Epithelial cell of esophagus (primary cell): ENCODE measurements around the gene F7.

Experiments
- DNase-seq: peaks from one replicate; pipeline ENCODE4 v3.0.0; 2010; ENCODE audit warnings: low read depth
- H3K4me3 ChIP-seq: 2 replicates; pipeline ENCODE4 v1.5.1; 2011; ENCODE audit warnings: mild to moderate bottlenecking, low read length, control low read depth
- TF ChIP-seq, protein P1 (sequence below): IDR thresholded peaks from 2 replicates; pipeline ENCODE4 v1.5.1; 2011; ENCODE audit warnings: low read depth, mild to moderate bottlenecking, low read length, control low read depth, inconsistent platforms; ENCODE audit not compliant: insufficient read depth; ENCODE audit errors: missing control alignments

F7 gene

DNA sequence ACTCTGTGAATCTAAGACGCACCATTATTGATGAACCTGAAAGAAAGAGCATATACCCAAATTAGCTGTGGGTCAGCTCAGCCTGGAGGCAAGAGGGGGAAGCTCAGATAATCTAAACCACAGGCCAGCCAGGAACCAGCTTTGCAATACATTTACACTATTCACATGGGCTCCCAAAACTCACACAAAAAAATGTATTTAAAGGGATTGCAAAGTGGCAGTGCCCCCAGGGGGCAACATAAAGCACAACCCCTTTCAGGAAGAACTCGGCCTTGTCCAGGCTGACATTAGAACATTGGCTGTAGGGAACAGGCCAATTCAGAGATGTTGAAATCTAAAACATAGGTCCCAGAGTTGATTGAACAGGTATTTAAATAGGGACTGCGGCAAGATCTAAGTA, 49.6 kb downstream of the F7 start:
- TF ChIP-seq, protein P1, sequence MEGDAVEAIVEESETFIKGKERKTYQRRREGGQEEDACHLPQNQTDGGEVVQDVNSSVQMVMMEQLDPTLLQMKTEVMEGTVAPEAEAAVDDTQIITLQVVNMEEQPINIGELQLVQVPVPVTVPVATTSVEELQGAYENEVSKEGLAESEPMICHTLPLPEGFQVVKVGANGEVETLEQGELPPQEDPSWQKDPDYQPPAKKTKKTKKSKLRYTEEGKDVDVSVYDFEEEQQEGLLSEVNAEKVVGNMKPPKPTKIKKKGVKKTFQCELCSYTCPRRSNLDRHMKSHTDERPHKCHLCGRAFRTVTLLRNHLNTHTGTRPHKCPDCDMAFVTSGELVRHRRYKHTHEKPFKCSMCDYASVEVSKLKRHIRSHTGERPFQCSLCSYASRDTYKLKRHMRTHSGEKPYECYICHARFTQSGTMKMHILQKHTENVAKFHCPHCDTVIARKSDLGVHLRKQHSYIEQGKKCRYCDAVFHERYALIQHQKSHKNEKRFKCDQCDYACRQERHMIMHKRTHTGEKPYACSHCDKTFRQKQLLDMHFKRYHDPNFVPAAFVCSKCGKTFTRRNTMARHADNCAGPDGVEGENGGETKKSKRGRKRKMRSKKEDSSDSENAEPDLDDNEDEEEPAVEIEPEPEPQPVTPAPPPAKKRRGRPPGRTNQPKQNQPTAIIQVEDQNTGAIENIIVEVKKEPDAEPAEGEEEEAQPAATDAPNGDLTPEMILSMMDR, result no peak

DNA sequence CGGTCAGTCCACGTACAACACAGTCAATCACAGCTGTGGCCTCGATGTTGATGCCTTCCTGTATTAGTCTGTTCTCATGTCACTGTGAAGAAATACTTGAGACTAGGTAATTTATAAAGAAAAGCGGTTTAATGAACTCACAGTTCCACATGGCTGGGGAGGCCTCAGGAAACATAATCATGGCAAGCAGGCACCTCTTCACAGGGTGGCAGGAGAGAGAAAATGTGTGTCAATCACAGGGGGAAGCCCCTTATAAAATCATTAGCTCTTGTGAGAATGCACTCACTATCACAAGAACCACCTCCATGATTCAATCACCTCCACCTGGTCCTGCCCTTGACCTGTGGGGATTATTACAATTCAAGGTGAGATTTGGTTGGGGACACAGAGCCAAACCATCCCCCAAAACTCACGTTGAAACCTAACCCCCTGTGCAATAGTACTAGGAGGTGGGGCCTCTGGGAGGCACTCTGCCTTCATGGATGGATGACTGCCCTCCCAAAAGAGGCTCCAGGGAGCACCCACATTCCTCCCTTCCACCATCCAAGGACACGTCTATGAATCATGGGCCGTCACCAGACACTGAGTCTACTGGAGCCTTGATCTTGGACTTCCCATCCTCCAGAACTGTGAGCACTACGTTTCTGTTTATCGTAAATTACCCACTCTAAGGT, 50.5 kb downstream of the F7 start:
- H3K4me3 ChIP-seq, result no peak overlapping the region

More for the DNA sequence above, 49.6 kb downstream of the F7 start:
- no peak for DNase-seq
- no peak overlapping the region for H3K4me3 ChIP-seq

DNA sequence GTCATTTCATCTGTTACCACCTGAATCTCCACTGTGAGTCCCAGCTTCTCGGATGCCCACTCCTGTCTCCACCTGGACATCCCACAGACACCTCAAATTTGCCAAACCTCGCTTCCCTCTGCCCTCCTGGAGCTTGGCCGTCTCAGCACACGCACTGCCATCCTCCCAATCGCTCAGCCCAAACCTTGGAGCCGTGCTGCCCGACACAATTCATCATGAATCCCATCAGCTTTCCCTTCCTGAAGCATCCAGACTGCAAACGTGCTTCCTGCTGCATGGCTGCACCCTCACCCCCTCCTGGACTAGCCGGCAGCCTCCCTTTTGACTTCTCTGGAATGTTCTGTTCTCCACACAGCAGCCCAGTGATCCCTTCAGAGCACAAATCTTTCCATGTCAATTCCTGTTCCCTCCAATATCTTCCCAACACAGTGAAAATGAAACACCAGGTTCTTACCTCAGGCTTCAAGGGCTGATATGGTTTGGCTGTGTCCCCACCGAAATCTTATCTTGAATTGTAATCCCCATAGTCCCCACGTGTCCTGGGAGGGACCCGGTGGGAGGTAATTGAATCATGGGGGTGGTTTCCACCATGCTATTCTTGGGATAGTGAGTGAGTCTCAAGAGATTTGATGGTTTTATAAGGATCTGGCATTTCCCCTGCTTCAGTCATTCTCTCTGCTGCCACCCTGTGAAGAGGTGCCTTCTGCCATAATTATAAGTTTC, 51.8 kb downstream of the F7 start:
- no peak for DNase-seq
- H3K4me3 ChIP-seq, result no peak overlapping the region

More for the DNA sequence above, 50.5 kb downstream of the F7 start:
- TF ChIP-seq, protein P1, result no peak
- DNase-seq, result no peak

DNA sequence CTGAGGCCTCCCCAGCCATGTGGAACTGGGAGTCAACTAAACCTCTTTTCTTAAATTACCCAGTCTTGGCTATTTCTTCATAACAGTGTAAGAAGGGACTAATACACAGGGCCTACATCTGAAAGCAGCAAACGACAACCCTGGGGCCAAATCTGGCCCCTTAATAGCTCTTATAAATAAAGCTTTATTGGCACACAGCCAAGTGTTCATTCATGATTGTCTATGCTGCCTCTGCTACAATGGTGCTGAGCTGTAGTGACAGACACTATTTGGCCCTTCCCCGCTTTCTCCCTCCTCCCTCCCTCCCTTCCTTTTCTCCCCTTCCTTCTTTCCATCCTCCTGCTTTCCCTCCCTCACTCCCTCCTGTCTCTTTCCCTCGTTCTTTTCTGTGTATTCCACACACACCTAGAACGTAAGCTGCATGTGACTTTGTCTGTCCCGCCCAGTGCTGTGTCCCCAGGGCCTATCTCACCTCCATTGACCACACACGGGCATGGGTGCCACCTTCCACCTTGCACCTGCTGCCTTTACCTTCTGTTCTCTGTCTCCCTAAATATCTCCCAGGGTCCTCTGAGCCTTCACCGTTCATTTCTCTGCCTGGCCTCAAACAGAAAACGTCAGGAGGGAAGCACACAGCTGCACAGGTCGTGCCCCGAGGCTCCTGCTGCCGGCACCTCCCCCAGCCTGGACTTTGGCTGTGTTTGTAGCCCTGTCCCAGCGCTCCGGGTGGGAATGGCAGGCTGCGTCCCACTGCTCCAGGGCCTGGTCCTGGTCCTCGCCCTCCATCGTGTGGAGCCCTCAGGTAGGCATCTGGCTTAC, 52.5 kb downstream of the F7 start, which contains the start of gene PROZ:
PROZ (plus strand) TSS at position 720 of the 819 bp plus-strand sequence; CDS start at position 733, 13 bp downstream.
- TF ChIP-seq, protein P1, result no peak
- H3K4me3 ChIP-seq, result no peak within 1 kb of the TSS
- no peak for DNase-seq

More for the DNA sequence above, 51.8 kb downstream of the F7 start:
- TF ChIP-seq, protein P1, result no peak

DNA sequence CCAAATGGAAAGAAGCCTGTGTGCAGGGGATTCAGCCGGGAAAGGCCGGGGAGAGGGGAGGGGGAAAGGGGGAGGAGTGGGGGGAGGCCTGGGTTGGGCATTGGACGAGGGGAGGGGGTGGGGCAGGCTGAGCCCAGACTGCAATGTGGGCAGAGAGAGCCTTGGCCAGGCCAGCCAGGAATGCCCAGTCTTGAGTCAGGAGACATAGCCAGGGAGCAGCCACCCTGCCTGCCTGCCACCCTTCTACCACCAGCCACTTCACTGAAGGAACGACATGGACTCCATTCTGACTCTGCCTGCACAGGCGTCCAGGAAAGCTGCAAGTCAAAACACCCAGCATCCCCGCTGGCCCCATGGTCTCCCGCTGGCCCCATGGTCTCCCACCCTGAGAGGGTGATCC, 53.4 kb downstream of the F7 start:
- H3K4me3 ChIP-seq, result no peak overlapping the region
- DNase-seq, result no peak
- TF ChIP-seq, protein P1, result no peak

DNA sequence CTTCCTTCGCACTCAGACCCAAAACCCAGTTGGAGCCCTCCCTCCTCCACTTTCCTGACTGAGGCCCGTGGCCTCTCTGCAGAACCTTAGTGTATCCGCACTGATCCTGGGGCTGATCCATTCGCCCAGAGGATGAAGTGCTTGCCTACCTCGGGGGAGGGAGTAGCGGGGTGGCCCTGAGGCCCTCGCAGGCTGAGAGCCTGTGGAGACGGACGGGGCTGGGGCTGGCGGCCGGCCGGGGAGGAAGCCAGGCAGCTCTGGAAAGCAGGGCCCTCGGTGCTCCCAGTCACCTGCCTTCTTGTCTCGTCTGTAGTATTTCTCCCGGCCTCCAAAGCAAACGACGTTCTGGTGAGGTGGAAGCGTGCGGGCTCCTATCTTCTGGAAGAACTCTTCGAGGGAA, 54.1 kb downstream of the F7 start:
- TF ChIP-seq, protein P1, result no peak
- DNase-seq, result no peak
- H3K4me3 ChIP-seq, result no peak overlapping the region
